Endothelial cell of umbilical vein (primary cell): ENCODE data around the gene COPS9. TPM values are rescaled to one million over a fixed set of nuclear protein-coding genes. Genes with fewer than 3 reads are reported as not detected.

Experiments used
- BruUV-seq: library from RNA; stranded (reverse); fragments of 400-500 nt; replicated peaks from 2 replicates; lab custom pipeline; 2021; lab: Mats Ljungman, UMichigan
- CTCF ChIA-PET: fragments of 300-600, 350-600 bp; sonication (Branson Sonifier 250); formaldehyde crosslinking; loops from one replicate; lab custom pipeline; 2021; ENCODE audit warnings: antibody characterized with exemption, inconsistent platforms; lab: Charles Lee
- POLR2A ChIA-PET: fragments of 300-600, 350-600 bp; sonication (Branson Sonifier 250); formaldehyde crosslinking; loops from one replicate; lab custom pipeline; 2021; ENCODE audit warnings: antibody characterized with exemption, inconsistent platforms; lab: Charles Lee
- DNase-seq: peaks from one replicate; pipeline ENCODE4 v3.0.0-alpha.2; 2011; ENCODE audit warnings: low read depth, low spot score
- FAIRE-seq: peaks from 2 replicates; lab custom pipeline; 2011; peaks lifted over from hg19 to GRCh38; lab: Jason Lieb, UNC
- H2AFZ ChIP-seq: 2 replicates; pipeline ENCODE4 v1.6.0; 2012; ENCODE audit warnings: low read depth, low read length, control low read depth, inconsistent platforms
- H3K27ac ChIP-seq: 2 replicates; pipeline ENCODE4 v1.5.1; 2011; ENCODE audit warnings: low read depth, mild to moderate bottlenecking, control low read depth, low read length, moderate library complexity; ENCODE audit not compliant: insufficient read depth
- H3K27me3 ChIP-seq, 2 experiments: 2 replicates each; pipeline versions ENCODE4 v1.6.0 to v1.6.1; 2011; ENCODE audit warnings: low read length in 2 of 2, mixed read lengths in 1 of 2; ENCODE audit not compliant: control insufficient read depth in 2 of 2, insufficient read depth in 2 of 2
- H3K36me3 ChIP-seq, 2 experiments: 2 replicates in 1 of 2; 3 replicates in 1 of 2; pipeline ENCODE4 v1.5.1; 2011; ENCODE audit warnings: low read length in 2 of 2, mild to moderate bottlenecking in 1 of 2, moderate library complexity in 1 of 2; ENCODE audit not compliant: control insufficient read depth in 2 of 2, insufficient read depth in 2 of 2; ENCODE audit errors: extremely low read depth in 1 of 2
- H3K4me1 ChIP-seq: 3 replicates; pipeline ENCODE4 v1.5.1; 2011; ENCODE audit warnings: mild to moderate bottlenecking, low read length; ENCODE audit not compliant: control insufficient read depth, insufficient read depth; ENCODE audit errors: extremely low read depth
- H3K4me2 ChIP-seq: 2 replicates; pipeline ENCODE4 v1.6.1; 2011; ENCODE audit warnings: low read length, control low read depth, mixed read lengths; ENCODE audit not compliant: insufficient read depth
- H3K4me3 ChIP-seq, 3 experiments: fragments of 200-600 bp in 1 of 3; sonication (generic), shearing (Covaris generic) in 1 of 3; replicated peaks in 1 of 3; 2 replicates each; pipeline ENCODE4 v1.5.1; 2011 to 2016; ENCODE audit warnings: control low read depth in 3 of 3, low read length in 3 of 3, mild to moderate bottlenecking in 2 of 3, inconsistent platforms in 1 of 3, low read depth in 1 of 3, moderate library complexity in 1 of 3; ENCODE audit not compliant: insufficient read depth in 1 of 3
- H3K79me2 ChIP-seq: 2 replicates; pipeline ENCODE4 v1.6.0; 2012; ENCODE audit warnings: low read length, inconsistent platforms; ENCODE audit not compliant: control insufficient read depth, insufficient read depth
- H3K9ac ChIP-seq: replicated peaks from 2 replicates; pipeline ENCODE3; 2011; ENCODE audit warnings: low read length, control low read depth; ENCODE audit not compliant: insufficient read depth; ENCODE audit errors: extremely low read depth
- H3K9me1 ChIP-seq: replicated peaks from 3 replicates; pipeline ENCODE4 v1.6.0; 2011; ENCODE audit warnings: mild to moderate bottlenecking, low read length; ENCODE audit not compliant: control insufficient read depth, insufficient read depth; ENCODE audit errors: extremely low read depth
- H3K9me3 ChIP-seq: replicated peaks from 2 replicates; pipeline ENCODE4 v1.5.1; 2012; ENCODE audit warnings: low read length, inconsistent platforms; ENCODE audit not compliant: control insufficient read depth, insufficient read depth
- H4K20me1 ChIP-seq: replicated peaks from 2 replicates; pipeline ENCODE3; 2011; ENCODE audit warnings: mild to moderate bottlenecking, low read length; ENCODE audit not compliant: control insufficient read depth, insufficient read depth; ENCODE audit errors: extremely low read depth
- EZH2 ChIP-seq: IDR thresholded peaks from 2 replicates; pipeline ENCODE4 v1.6.1; 2012; ENCODE audit warnings: borderline replicate concordance, low read depth, mild to moderate bottlenecking, moderate library complexity, low read length, inconsistent platforms; ENCODE audit not compliant: severe bottlenecking
- FOS ChIP-seq: IDR thresholded peaks from 2 replicates; pipeline ENCODE4 v1.6.1; 2011; ENCODE audit warnings: mild to moderate bottlenecking, low read length, moderate library complexity, borderline replicate concordance; ENCODE audit not compliant: insufficient read depth
- GATA2 ChIP-seq: IDR thresholded peaks from 2 replicates; pipeline ENCODE4 v1.7.0; 2011; ENCODE audit warnings: low read depth, mild to moderate bottlenecking, moderate library complexity, mixed read lengths, low read length; ENCODE audit not compliant: insufficient read length, insufficient read depth
- JUN ChIP-seq: IDR thresholded peaks from 2 replicates; pipeline ENCODE4 v1.6.1; 2011; ENCODE audit warnings: borderline replicate concordance, low read depth; ENCODE audit not compliant: insufficient read length, insufficient read depth
- MYC ChIP-seq: IDR thresholded peaks from one replicate; pipeline ENCODE4 v1.6.1; 2011; ENCODE audit warnings: mild to moderate bottlenecking, low read depth, low read length
- POLR2A ChIP-seq: IDR thresholded peaks from 2 replicates; pipeline ENCODE4 v1.6.1; 2012; ENCODE audit warnings: low read depth, mild to moderate bottlenecking, control low read depth, low read length
- POLR2AphosphoS5 ChIP-seq: IDR thresholded peaks from 2 replicates; pipeline ENCODE4 v1.6.1; 2012; ENCODE audit warnings: low read depth, mild to moderate bottlenecking, control low read depth, low read length, moderate library complexity; ENCODE audit not compliant: insufficient read depth
- dilution Hi-C: fragments of 300-500 bp; cut with MboI; formaldehyde crosslinking; loops from one replicate; pipeline ENCODE4 v1.15.0; 2019; ENCODE audit warnings: low sequenced_read_pairs; ENCODE audit not compliant: extremely low pct_ligation_motif_present
- intact Hi-C: fragments of 100-400 bp; cut with micrococcal nuclease; formaldehyde crosslinking; loops from one replicate; pipeline ENCODE4 v1.10.0; 2022
- polyA plus RNA-seq, 4 experiments: library from polyadenylated mRNA; depleted of rRNA in 3 of 4; stranded (reverse) in 3 of 4; unstranded in 1 of 4; fragments of >200 nt; gene quantifications; 2 replicates each; pipeline versions ENCODE4 v1.2.1 to v1.2.3, GENCODE V29; 2011 to 2012; ENCODE audit warnings: missing spikeins in 1 of 4
- total RNA-seq: library from RNA; stranded (reverse); gene quantifications from 2 replicates; pipeline ENCODE4 v1.2.3, GENCODE V29; 2021
- TF ChIP-seq, protein P1 (sequence below), 2 donors: IDR thresholded peaks; 1 replicate in 1 of 2; 2 replicates in 1 of 2; pipeline ENCODE4 v1.5.1; 2011; ENCODE audit warnings: low read length in 2 of 2, mild to moderate bottlenecking in 2 of 2, moderate library complexity in 2 of 2, control low read depth in 1 of 2, inconsistent platforms in 1 of 2, low read depth in 1 of 2; ENCODE audit not compliant: insufficient read depth in 1 of 2; ENCODE audit errors: extremely low read depth in 1 of 2
- TF ChIP-seq, protein P2 (sequence below): IDR thresholded peaks from 2 replicates; pipeline ENCODE4 v1.6.1; 2011; ENCODE audit not compliant: insufficient read depth, insufficient read length

The COPS9 gene
- total and polyA plus RNA-seq, 2 donors (not counting 3 experiments of a cell fraction or from before 2014, with no cell fraction given): 196 to 361 TPM

DNA sequence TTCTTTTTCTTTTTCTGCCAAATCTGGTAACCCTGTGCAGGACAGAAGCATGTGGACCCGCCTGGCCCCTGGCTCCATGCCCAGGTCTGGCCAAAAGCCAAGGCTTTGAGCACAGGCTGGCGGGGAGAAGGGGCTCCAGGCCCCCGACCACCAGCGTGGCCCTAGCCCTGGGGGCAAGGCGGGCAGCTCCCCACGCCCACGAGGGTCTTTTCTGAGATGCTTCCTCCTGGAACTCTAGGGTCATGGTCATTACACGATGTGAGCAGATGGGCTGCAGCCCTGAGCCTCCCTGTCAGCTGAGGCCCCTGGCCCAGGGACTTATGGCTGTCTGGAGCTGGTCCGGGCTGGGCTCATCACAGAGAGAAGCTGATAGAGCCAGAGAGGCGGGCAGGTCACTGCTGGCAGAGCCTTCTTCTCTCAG, 10.0 kb upstream of the COPS9 start:
- Histone ChIP-seq H2AFZ (no peak overlapping the region), H3K79me2 (no peaks in the 10 kb centered on the region), H3K27me3 (no peaks in the 10 kb centered on the region), H3K27ac (no peak overlapping the region), H3K9me3 (no peaks in the 10 kb centered on the region), H3K9me1 (no peaks in the 10 kb centered on the region), H4K20me1 (no peaks in the 10 kb centered on the region), H3K4me1 (no peaks in the 10 kb centered on the region), H3K4me2 (no peak overlapping the region), H3K36me3 (no peaks in the 10 kb centered on the region), H3K9ac (no peak overlapping the region), H3K4me3 (no peak overlapping the region)
- dilution Hi-C loops (no loop called here), intact Hi-C loops (loop anchor here (10.0 kb wide), 1 partner anchor 211 kb away; no protein-coding TSS in a partner anchor)
- no peak for FAIRE-seq
- CTCF ChIA-PET: interaction anchor here (1.3 to 5.7 kb wide), 3 partner anchors 83 to 212 kb away, joined by 3 to 199 read pairs (median 4); no protein-coding TSS in a partner anchor
- TF ChIP-seq POLR2A: no peak
- TF ChIP-seq POLR2AphosphoS5: no peak
- TF ChIP-seq EZH2: no peak
- no peak for TF ChIP-seq FOS
- TF ChIP-seq GATA2: no peak
- TF ChIP-seq JUN: no peak
- TF ChIP-seq, protein P1, sequence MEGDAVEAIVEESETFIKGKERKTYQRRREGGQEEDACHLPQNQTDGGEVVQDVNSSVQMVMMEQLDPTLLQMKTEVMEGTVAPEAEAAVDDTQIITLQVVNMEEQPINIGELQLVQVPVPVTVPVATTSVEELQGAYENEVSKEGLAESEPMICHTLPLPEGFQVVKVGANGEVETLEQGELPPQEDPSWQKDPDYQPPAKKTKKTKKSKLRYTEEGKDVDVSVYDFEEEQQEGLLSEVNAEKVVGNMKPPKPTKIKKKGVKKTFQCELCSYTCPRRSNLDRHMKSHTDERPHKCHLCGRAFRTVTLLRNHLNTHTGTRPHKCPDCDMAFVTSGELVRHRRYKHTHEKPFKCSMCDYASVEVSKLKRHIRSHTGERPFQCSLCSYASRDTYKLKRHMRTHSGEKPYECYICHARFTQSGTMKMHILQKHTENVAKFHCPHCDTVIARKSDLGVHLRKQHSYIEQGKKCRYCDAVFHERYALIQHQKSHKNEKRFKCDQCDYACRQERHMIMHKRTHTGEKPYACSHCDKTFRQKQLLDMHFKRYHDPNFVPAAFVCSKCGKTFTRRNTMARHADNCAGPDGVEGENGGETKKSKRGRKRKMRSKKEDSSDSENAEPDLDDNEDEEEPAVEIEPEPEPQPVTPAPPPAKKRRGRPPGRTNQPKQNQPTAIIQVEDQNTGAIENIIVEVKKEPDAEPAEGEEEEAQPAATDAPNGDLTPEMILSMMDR (IDR thresholded peaks at IDR 0.05; ENCODE audit: extremely low read depth in 1 of 2, insufficient read depth in 1 of 2, low read depth in 1 of 2, low read length in 2 of 2): no peak
- TF ChIP-seq MYC: no peak
- TF ChIP-seq, protein P2, sequence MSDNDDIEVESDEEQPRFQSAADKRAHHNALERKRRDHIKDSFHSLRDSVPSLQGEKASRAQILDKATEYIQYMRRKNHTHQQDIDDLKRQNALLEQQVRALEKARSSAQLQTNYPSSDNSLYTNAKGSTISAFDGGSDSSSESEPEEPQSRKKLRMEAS: no peak
- DNase-seq: no peak
- BruUV-seq: no TSS peak
- POLR2A ChIA-PET: no interaction called here
